GM06990 (cell line): ENCODE results near the gene USHBP1.

Experiments
- DNase-seq: peaks from one replicate; pipeline ENCODE4 v3.0.0-alpha.2; 2011; ENCODE audit not compliant: insufficient read length; ENCODE audit errors: extremely low read depth
- H3K27me3 ChIP-seq: replicated peaks from 2 replicates; pipeline ENCODE4 v1.6.0; 2011; ENCODE audit warnings: low read length; ENCODE audit not compliant: control insufficient read depth, insufficient read depth
- H3K36me3 ChIP-seq: 2 replicates; pipeline ENCODE4 v1.5.1; 2011; ENCODE audit warnings: low read length; ENCODE audit not compliant: control insufficient read depth, insufficient read depth
- H3K4me3 ChIP-seq: replicated peaks from 2 replicates; pipeline ENCODE4 v1.5.1; 2011; ENCODE audit warnings: low read depth, mild to moderate bottlenecking, control low read depth, low read length
- CTCF ChIP-seq: IDR thresholded peaks from 2 replicates; pipeline ENCODE4 v1.5.1; 2011; ENCODE audit warnings: low read length, control low read depth, mild to moderate bottlenecking, inconsistent platforms; ENCODE audit not compliant: insufficient read depth, poor library complexity, severe bottlenecking

The USHBP1 gene

GRCh38 chr19:17304386-17305215 is 40.1 kb upstream of the USHBP1 start:
- no peaks in the 10 kb centered on the region for H3K27me3 ChIP-seq
- no peak overlapping the region for H3K4me3 ChIP-seq
- no peak for DNase-seq
- TF ChIP-seq CTCF = no peak
- H3K36me3 ChIP-seq = peaks cover 2% of the 10 kb centered on the region; the same call in 1 of the 2 replicates

DNA sequence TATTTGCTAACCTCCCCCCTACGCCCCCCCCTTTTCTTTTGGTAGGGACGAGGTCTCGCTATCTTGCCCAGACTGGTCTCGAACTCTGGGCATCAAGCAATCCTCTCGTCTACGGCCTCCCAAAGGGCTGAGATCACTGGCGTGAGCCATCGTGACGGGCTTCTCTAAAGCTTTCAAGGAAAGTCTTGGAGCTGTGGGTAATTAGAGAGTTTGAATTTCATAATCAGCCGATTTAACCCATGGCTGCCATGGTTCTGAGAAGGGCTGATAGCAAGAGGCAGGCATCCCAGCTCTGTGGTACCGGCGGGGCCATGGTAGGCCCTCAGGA is 39.4 kb upstream of the USHBP1 start:
- Histone ChIP-seq H3K4me3 (no peak overlapping the region), H3K27me3 (no peaks in the 10 kb centered on the region), H3K36me3 (peaks cover 2% of the 10 kb centered on the region; the same call in 1 of the 2 replicates)
- DNase-seq = no peak
- no peak for TF ChIP-seq CTCF

DNA sequence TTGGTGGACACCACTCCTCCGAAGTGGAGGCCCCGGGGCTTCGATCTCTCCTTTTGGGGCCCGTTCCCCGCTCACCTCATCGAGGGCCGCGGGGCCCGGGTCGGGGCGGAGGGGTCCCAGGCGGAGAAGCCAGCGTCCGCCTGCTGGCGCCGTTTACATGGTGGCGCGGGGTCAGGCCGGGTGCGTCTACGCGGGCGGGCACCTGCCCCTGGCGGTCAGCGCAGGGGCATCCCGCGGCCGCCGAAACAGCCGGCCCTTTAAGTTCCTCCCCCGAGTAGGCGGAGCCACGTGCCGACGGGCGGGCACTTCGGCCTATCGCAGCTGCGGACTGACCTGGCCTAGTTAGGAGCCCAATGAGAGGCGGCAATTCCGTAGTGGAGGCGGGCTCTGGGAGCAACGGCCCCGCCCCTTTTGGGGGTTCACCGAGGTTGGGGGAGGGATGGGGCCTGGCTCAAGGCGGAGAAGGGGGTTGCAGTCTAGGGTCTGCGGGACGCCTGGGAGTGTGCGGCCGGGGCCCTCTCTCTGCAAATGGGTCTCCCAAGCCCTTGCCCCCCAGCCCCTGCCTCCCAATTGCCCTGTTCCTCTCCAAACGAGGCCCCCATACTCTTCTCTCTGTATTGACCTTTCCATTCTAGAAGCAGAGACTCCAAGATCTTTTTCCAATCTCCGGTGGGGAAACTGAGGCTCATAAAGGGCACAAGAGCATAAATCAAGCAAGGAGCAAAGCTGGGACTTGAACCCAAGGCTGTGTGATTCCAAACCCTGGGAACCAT is 38.8 kb upstream of the USHBP1 start, which contains the start of gene ABHD8:
TSS of gene ABHD8 (minus strand) at position 259 of the 773 bp plus-strand sequence. CDS start 1,809 bp downstream, outside the sequence.
- TF ChIP-seq CTCF = peak; percentile 22
- Histone ChIP-seq H3K36me3 (peaks cover 2% of the 10 kb centered on the region; the same call in 1 of the 2 replicates), H3K27me3 (no peaks in the 10 kb centered on the region), H3K4me3 (peak within 1 kb of the TSS; percentile 80)
- DNase-seq = peak; percentile 95

DNA sequence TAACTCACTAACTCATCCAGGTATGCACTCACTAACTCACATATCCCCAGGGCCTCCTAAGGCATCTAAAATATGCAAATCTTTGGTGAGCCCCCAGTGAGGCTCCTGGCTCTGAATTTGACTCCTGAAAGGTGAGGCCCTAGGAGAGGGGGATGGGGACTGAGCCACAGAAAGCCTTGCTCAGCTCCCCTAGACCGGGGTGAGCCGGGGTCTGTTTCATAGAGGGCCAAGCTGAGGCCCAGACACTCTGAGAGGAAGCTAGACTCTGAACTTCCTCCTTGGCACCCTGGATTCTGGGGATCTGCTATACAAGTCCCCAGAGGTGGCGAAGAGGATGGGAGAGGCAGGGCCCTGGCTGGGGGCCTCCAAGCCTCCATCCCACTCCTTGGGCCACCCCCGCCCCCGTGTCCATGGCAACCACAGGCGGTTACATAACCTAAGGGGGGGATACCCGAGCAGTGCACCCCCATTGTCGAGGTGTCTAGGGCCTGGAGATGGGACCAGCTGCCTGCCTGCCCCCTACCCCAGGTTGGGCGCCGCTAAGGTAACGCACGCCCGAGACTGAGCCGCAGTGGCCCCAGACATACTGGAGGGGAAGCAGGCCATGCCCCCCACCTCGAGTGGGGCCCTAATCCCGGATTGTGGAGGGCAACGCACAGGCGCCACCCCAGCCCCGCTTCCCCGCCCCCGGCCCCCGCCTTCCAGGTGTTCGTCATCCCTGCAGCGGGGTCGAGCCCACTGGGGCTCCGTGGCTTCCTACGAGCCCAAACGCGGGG is 38.0 kb upstream of the USHBP1 start:
- peaks cover 2% of the 10 kb centered on the region; the same call in 1 of the 2 replicates for H3K36me3 ChIP-seq
- no peaks in the 10 kb centered on the region for H3K27me3 ChIP-seq
- TF ChIP-seq CTCF = no peak
- peak overlapping the region; percentile 80 for H3K4me3 ChIP-seq
- DNase-seq = no peak

DNA sequence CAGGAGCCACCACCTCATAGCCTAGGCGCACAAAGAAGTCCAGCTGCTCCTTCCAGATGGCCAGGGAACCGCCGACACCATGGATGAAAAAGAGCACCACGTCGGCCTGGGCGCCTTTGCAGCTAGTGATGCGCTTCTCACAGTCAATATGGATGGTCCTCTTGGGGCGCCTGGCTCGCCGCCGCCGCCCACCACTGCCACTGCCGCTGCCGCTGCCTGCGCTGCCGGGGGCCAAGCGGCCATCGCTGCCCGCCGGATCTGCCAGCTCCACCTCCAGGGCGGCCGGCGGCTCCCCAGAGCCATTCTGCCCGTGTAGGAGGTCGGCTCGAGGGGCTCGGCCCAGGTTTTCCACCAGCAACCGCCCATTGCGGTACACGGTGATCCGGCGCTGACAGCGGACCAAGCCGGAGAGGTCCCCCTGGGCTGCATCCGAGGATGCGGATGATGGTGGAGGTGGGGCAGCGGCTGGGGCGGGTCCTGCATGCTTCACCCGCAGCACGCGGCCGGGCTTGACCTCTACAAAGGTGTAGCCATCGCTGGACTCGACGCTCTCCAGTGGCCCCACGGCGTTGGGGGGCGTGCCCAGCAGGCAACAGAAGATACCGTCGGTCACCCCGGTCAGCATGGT is 36.6 kb upstream of the USHBP1 start:
- Histone ChIP-seq H3K36me3 (peaks cover 2% of the 10 kb centered on the region; the same call in 1 of the 2 replicates), H3K27me3 (no peaks in the 10 kb centered on the region), H3K4me3 (no peak overlapping the region)
- no peak for DNase-seq
- TF ChIP-seq CTCF = no peak
